ENCODE data around the gene TMEM123. TPM values are rescaled to one million over a fixed set of nuclear protein-coding genes. Genes with fewer than 3 reads are reported as not detected.
A peak's percentile ranks its signal among the peaks of the same experiment; 100 is the strongest.
"Not testable (repeated sequence)": the region's sequence is repeated elsewhere in the genome, so short reads cannot be mapped to it uniquely, and the experiment has no call there.

The TMEM123 gene
- total RNA-seq, 1 donor from 2014 or later = 191 TPM

DNA sequence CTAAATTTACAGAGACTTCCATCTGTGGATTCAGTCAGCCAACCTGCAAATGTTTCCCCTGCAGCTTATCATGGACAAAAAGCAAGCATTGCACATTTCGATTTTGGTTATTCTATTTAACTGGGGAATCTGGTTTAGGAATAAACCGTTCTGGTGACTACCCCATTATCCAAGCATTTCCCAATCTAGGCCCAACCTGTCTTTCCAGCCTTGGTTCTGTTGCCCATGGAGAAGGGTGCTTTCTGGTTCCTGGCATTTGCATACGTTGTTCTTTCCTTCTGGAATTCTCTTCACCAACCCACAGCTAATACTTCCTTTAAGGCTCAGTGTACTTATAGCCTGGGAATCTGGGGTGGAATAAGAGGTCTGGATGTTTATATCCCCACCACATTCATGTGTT lies 1.4 kb upstream of the TMEM123 start:
- DNase-seq (ENCODE audit: low spot score) (no peak), ATAC-seq (no peak)
- intact Hi-C loops (cut with DNase I) = no loop called here

DNA sequence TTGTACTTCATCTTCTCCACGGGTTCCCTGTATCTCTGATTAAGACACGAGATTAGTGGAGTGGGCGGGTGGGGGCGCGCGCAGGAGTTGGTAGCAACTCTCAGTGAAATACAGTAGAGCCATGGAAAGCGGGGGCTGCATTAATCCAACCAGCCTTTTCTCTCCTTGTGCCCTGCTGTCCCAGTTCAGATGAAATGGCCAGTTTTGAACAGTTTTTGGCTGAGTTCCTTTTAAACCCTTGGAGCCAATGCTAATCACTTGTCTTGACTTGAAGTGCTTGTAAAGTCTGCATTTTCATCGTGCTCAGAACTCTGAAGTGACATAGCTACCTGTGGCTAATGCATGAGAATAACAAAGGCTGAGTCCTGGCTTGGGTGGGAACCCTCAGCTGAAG lies 734 bp upstream of the TMEM123 start:
- intact Hi-C loops (cut with DNase I) = no loop called here
- ATAC-seq (peak; percentile 35), DNase-seq (ENCODE audit: low spot score) (peak; percentile 67)

DNA sequence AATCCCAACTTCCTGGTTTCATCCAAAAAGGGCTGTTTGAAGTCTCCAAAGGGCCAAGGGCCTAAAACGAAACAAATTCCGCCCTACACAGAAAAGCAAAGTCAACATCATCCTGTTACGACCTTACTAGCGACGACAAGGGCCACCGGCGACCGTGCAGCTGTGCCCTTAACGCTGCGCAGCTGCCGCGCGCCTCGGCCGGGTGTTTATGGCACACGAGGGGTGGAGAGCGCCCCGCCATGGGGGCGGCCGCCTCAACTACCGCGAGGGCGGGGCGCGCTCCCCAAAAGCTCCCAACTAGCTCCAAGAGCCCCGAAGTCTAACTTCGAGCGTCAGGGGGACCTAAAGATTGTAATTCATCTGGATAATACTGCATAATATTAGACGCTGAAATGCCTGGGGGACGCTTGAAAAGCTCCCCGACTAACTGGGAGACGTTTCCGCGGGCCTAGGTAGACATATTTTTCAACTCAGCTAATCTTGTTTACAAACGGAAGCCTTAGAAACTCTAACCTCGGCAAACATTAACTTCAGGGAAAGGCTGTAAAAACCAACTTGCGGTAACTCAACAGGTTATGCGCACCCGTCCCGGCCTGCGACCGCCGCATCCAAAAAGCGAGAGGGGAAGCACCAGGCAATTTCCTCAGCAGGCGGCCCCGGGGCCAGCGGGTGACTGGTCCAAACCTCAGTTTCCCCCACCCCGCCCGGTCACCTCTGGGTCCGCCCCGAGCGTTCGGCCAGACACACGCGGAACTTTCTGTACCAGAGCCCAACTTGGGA lies 694 bp downstream of the TMEM123 start:
- peak; percentile 86 for ATAC-seq
- DNase-seq (ENCODE audit: low spot score) = peak; percentile 74
- intact Hi-C loops (cut with DNase I) = no loop called here

DNA sequence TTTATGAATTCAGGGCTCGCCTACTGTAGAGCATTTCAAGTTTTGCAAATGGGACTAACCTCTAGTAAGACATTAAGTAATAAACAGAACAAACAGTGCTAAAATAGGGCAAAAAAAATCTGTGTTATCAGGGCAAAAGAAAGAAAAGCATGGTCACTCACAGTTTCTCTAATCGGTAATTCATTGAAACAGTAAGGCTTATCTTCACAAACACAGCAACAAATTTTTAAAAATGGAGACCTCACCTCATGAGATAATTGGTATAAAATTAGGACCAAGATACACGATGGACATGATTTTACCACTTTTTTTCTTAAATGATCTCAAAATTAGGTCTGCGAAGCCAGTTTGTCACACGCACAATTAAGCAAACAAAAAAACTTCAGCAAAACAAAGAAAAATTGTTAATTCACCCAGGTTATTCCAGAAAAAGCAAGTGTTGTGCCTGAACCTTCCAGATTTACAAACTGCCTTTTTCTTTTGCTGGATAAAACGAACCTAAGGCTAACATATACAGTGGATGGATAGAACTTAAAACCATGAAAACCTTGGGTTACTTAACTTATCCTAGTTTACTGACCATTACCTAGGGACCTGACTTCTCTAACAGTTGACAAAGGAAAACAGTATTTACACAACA lies 1.4 kb downstream of the TMEM123 start:
- ATAC-seq (no peak), DNase-seq (ENCODE audit: low spot score) (no peak)
- intact Hi-C loops (cut with DNase I) = no loop called here

DNA sequence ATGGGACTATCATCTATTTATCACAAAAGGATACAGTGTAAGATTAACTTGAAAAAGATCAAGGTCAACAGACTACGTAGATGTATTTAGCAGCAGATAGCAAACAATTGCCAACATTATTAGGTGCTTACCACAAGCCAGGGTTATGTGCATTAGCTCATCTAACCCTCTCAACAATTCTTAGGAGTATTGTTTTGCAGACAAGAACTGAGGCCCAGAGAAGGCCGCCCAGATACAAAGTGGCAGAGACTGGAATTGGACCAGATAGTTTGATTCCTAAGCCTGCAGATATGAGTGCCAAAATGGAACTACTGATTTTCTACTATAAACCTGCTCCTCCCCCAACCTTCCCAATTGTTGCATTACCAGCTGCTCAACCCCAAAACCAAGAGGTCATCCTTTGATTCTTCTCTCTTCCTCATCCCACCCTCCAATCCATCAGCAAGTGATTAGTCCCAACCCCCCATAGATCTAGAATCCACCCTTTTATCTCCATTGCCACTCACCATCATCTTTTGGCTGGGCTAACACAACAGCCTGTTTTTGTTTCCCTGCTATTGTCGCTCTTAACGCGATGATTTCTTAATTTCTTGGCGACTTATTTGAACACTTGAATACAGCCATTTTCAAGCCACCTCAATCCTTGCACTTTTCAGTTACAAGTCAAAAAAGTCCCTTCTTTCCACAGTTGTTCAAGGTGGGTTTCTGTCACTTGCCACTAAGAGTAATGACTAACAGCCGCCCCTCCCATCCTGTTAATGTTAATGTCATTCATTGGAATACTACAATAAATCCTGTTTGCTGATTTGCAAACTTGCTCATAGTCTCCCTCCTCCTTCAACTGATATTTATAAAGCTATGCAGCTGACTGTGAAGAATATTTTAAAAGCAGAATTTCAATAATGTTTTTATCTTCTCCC lies 2.7 kb downstream of the TMEM123 start:
- DNase-seq (ENCODE audit: low spot score) = no peak
- ATAC-seq = no peak
- intact Hi-C loops (cut with DNase I) = no loop called here

DNA sequence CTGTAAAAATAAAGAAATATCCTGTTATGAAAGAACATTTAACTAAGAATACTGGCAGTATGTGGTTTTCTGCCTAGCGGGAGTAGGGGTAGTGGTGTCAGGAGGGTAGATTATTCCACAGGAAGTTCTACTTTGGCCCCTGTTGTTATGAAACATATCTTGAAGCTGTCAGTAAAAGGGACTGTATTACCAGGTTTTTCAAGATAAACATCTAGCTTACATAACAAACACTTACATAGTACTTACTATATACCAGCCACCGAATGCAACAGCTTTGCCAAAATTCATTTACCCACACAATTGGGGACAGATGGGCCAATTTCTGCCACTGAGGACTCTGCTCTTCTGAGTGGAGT lies 3.7 kb downstream of the TMEM123 start:
- intact Hi-C loops (cut with DNase I) = no loop called here
- DNase-seq (ENCODE audit: low spot score) (no peak), ATAC-seq (no peak)

DNA sequence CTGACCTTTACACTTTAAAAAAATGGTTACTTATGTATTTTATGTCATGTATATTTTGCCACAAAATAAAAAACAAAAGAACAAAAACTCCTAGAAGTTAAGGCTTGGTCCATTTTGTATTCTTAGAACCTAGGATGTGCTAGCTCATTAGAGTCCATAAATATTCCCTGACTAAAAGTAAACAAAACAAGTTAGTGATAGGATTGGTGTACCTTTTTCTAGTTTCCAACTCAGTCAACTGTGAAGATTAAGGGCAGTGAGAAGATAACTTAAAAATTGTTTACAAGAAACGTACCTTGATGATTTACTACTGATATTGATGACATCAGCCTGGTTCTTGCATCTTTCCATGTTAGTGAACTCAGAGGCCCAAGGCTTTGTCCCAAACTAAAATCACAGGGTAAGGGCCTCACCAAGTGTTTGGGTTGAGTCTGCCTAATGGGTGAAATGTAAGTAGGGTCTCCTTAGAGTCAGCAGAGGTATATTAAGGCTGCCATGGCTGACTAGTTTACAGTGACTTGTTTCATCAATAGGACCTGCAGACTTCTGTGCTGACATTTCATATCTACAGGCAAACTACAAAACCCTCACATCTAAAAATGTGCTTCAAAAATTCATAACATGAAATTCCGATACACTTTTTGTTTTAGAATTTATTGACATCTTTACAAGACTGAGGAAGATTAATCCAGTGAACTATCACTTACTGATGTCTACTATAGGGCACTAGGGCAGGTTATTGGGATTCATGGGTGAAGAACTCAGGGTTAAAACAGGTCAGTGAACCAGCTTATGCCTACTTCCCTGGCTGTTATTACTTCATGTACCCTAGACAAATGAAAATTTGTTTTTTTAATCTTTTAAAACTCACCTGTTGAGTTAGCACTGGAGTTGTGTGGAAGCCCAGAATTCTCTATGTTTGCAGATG lies 4.4 kb downstream of the TMEM123 start:
- no peak for DNase-seq (ENCODE audit: low spot score)
- intact Hi-C loops (cut with DNase I) = no loop called here
- ATAC-seq = no peak

DNA sequence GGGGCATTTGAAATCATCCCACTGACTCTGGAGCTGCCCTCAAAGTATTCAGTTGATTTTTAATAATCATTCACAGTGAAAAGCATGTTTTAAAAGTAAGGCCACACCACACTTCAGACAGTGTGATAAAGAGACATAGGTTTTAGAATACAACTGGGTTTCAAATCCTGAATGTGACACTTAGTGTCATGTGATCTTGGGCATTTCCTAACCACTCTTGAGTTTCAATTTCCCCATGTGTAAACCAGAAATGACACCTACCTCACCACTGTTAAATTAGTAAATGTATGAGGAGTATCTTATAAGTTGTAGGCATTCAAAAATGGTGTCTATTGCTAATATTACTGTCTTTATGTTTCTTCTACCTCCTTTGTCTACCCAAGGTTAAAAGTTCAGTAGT lies 5.4 kb downstream of the TMEM123 start:
- ATAC-seq (no peak), DNase-seq (ENCODE audit: low spot score) (no peak)
- intact Hi-C loops (cut with DNase I) = no loop called here

DNA sequence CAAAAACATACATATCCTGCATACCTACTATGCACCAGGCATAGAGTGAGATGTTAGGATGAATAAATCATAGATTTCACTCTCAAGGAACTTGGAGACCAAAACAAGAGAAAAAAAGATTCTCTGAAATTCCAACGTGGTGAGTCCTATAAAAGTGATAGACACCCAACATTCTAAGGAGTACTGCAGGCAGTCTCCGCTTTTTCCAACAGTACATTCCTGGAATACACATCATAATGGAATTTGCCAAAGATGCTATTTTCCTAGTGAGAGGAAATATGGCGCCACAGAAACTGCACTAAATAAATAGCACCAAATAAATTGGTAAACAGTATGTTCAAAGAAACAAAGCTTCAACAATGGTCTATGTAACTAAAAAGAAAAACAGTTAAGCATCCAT lies 6.0 kb downstream of the TMEM123 start:
- DNase-seq (ENCODE audit: low spot score) (no peak), ATAC-seq (no peak)
- intact Hi-C loops (cut with DNase I) = no loop called here

DNA sequence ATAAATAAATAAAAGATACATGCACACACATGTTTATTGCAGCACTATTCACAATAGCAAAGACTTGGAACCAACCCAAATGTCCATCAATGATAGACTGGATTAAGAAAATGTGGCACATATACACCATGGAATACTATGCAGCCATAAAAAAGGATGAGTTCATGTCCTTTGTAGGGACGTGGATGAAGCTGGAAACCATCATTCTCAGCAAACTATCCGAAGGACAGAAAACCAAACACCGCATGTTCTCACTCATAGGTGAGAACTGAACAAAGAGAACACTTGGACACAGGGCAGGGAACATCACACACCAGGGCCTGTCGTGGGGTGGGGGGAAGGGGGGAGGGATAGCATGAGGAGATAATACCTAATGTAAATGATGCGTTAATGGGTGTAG lies 7.9 kb downstream of the TMEM123 start:
- ATAC-seq; DNase-seq (ENCODE audit: low spot score); intact Hi-C loops (cut with DNase I): not testable (repeated sequence)

DNA sequence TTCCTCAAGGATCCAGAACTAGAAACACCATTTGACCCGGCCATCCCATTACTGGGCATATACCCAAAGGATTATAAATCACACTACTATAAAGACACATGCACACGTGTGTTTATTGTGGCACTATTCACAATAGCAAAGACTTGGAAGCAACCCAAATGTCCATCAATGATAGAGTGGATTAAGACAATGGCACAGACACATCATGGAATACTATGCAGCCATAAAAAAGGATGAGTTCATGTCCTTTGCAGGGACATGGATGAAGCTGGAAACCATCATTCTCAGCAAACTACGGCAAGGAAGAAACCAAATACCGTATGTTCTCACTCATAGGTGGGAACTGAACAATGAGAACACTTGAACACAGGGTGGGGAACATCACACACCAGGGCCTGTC lies 8.4 kb downstream of the TMEM123 start:
- intact Hi-C loops (cut with DNase I); DNase-seq (ENCODE audit: low spot score); ATAC-seq: not testable (repeated sequence)

DNA sequence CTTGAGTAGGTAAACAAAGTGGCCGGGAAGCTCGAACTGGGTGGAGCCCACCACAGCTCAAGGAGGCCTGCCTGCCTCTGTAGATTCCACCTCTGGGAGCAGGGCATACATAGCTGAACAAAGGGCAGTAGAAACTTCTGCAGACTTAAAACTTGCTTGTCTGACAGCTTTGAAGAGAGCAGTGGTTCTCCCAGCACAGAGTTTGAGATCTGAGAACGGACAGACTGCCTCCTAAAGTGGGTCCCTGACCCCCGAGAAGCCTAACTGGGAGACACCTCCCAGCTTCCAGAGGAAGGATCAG lies 13.6 kb downstream of the TMEM123 start:
- DNase-seq (ENCODE audit: low spot score); intact Hi-C loops (cut with DNase I); ATAC-seq: not testable (repeated sequence)

DNA sequence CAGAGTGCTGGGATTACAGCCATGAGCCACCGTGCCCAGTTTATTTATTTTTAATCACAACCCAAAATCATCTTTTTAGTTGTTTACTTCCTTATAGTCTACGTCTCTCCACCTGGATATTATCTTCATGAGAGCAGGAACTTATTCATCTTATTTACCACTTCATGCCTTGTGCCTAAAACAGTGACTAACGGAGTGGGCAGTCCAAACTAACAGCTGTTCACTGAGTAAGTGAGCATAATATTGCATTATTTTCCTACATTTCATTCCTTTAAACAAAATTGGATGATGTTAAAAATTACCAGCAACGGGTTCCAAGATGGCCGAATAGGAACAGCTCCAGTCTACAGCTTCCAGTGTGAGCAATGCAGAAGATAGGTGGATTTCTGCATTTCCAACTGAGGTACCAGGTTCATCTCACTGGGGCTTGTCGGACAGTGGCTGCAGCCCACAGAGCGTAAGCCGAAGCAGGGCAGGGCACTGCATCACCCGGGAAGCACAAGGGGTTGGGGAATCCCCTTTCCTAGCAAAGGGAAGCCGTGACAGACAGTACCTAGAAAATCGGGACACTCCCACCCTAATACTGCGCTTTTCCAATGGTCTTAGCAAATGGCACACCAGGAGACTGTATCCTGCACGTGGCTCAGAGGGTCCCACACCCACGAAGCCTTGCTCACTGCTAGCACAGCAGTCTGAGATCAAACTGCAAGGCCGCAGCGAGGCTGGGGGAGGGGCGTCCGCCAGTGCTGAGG lies 14.1 kb downstream of the TMEM123 start:
- intact Hi-C loops (cut with DNase I) = no loop called here
- ATAC-seq (no peak), DNase-seq (ENCODE audit: low spot score) (no peak)

DNA sequence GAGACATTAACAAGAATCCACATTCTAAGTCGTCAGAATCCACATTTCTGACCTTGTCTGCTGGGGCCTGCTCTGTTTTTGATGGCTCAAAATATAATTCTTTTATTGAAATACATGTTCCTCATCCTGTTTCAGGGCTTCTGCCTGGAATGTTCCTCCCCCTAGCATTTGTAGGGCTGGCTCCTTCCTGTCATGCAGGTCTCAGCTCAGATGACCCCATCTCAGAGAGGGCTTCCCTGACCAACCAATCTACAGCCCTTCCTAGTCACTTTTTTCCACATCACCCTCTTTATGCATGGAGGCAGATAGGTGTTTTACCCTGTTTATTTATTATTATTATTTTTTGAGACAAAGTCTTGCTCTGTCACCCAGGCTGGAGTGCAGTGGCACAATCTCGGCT lies 14.8 kb downstream of the TMEM123 start:
- intact Hi-C loops (cut with DNase I) = no loop called here
- no peak for ATAC-seq
- DNase-seq (ENCODE audit: low spot score) = no peak

DNA sequence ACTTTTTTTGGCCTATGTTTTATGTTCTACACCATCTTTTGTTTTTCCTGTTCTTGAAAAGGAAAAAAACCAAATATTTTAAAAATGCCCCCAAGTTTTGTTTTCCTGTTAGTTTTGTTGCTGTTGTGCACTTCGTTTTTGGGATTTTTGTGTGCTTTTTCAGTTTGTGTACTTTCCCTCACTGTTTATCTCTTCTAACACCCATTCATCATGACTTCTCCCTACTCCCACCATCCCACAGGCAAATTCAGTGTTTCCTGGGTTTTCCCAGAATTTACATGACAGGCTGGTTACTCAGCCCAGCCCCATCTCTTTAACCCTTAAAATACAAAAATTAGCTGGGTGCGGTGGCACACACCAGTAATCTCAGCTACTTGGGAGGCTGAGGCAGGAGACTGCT lies 15.6 kb downstream of the TMEM123 start:
- DNase-seq (ENCODE audit: low spot score) (no peak), ATAC-seq (no peak)
- intact Hi-C loops (cut with DNase I) = no loop called here

DNA sequence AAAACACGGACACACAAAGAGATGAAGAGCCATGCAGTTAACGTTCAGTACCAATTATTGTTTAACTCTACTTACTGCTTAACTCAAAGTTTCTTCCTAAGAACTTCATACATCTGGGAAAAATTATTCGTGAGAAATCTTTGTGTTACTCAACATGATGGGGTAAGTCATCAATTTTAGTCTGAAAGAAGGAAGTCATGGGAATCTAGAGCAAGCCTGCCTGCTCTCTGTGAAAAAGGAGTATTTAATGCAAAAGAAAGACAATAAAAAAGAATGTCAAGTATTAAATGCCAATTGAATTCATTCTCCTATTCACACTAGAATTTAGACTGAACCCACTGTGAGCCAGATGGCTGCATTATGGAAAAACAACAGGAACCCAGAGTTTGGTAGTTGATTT lies 16.0 kb downstream of the TMEM123 start:
- ATAC-seq (no peak), DNase-seq (ENCODE audit: low spot score) (no peak)
- intact Hi-C loops (cut with DNase I) = no loop called here

DNA sequence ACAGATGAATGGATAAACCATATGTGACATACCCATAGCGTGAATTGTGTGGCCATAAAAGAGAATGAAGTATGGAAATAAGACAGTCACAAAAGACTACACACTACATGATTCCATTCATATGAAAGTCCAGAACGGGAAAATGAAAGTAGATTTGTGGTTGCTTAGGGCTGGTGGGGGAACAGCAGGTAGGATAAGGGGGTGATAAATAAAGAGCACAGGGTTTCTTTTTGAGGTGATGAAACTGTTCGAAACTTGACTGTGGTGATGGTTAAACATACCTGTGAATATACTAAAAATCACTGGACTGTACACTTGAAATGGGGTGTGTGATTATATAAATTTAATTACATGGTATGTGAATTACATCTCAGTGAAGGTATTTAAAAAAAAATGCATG lies 16.9 kb downstream of the TMEM123 start:
- no peak for ATAC-seq
- no peak for DNase-seq (ENCODE audit: low spot score)
- intact Hi-C loops (cut with DNase I) = no loop called here

DNA sequence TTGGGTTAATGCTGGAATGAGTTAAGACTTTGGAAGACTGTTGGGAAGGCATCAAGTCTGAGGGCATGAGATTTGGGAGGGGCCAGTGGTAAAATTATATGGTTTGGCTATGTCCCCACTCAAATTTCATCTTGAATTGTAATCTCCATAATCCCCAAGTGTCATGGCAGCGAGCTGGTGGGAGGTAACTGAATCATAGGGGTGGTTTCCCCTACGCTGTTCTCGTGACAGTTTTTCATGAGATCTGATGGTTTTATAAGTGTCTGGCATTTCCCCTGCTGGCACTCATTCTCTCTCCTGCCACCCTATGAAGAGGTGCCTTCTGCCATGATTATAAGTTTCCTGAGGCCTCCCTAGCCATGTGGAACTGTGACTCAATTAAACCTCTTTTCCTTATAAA lies 19.0 kb downstream of the TMEM123 start:
- DNase-seq (ENCODE audit: low spot score); ATAC-seq; intact Hi-C loops (cut with DNase I): not testable (repeated sequence)

All from sciatic nerve (tissue), 2 donors.